Measurements from ENCODE around the gene ITGAD.

ITGAD gene

GRCh38 chr16:31404353-31405064 lies 11.4 kb downstream of the ITGAD start (continued):
- TF ChIP-seq ZIC2 (tag by site-specific recombination; IDR thresholded peaks at IDR 0.05) (no peak), ZXDB (tag by site-specific recombination; IDR thresholded peaks at IDR 0.05) (peak; percentile 60), ZNF518A (tag by site-specific recombination; conservative IDR thresholded peaks at IDR 0.05; ENCODE audit: low read depth) (peak; percentile 93), ZNF366 (tag by site-specific recombination; conservative IDR thresholded peaks at IDR 0.05) (peak; percentile 99), ZBTB8A (tag by site-specific recombination; IDR thresholded peaks at IDR 0.05) (peak; percentile 41; the same call in 1 of the 2 replicates), ZNF24 (tag by site-specific recombination; IDR thresholded peaks at IDR 0.05) (peak; percentile 93), CTCF (tag by site-specific recombination; IDR thresholded peaks at IDR 0.05) (no peak), ZNF629 (tag by site-specific recombination; IDR thresholded peaks at IDR 0.05) (peak; percentile 28; the same call in 1 of the 2 replicates), IKZF3 (tag by site-specific recombination; IDR thresholded peaks at IDR 0.05) (peak; percentile 98), ZBTB20 (tag by site-specific recombination; IDR thresholded peaks at IDR 0.05) (0 out of 2 replicates have a peak, but pooled peaks have one; percentile 3), ZNF747 (tag by site-specific recombination; IDR thresholded peaks at IDR 0.05) (no peak), ZNF398 (tag by site-specific recombination; IDR thresholded peaks at IDR 0.05) (peak; percentile 95), SCRT2 (tag by site-specific recombination; IDR thresholded peaks at IDR 0.05) (no peak), ZFP69B (tag by site-specific recombination; IDR thresholded peaks at IDR 0.05) (no peak), ZSCAN5A (tag by site-specific recombination; IDR thresholded peaks at IDR 0.05) (no peak), ZNF473 (tag by site-specific recombination; IDR thresholded peaks at IDR 0.05) (no peak), ZNF548 (tag by site-specific recombination; IDR thresholded peaks at IDR 0.05) (no peak), PATZ1 (tag by site-specific recombination; IDR thresholded peaks at IDR 0.05) (0 out of 2 replicates have a peak, but pooled peaks have one; percentile 28), ZNF600 (tag by site-specific recombination; IDR thresholded peaks at IDR 0.05) (no peak), PRDM10 (tag by site-specific recombination; IDR thresholded peaks at IDR 0.05) (peak; percentile 92), WT1 (tag by site-specific recombination; IDR thresholded peaks at IDR 0.05) (peak; percentile 65; the same call in 1 of the 2 replicates), ZNF785 (tag by site-specific recombination; IDR thresholded peaks at IDR 0.05) (0 out of 2 replicates have a peak, but pooled peaks have one; percentile 55), ZNF341 (tag by site-specific recombination; IDR thresholded peaks at IDR 0.05; ENCODE audit: low read depth) (peak; percentile 36; the same call in 1 of the 2 replicates)
